GM04504 (cell line): Measurements from ENCODE around the gene F5.
A peak's percentile ranks its signal among the peaks of the same experiment; 100 is the strongest.

Source experiments
- DNase-seq: peaks from one replicate; pipeline ENCODE4 v3.0.0-alpha.2; 2012; ENCODE audit warnings: low read depth

Gene F5

GRCh38 chr1:169588112-169588511 lies 1.8 kb upstream of the F5 start:
- no peak for DNase-seq

DNA sequence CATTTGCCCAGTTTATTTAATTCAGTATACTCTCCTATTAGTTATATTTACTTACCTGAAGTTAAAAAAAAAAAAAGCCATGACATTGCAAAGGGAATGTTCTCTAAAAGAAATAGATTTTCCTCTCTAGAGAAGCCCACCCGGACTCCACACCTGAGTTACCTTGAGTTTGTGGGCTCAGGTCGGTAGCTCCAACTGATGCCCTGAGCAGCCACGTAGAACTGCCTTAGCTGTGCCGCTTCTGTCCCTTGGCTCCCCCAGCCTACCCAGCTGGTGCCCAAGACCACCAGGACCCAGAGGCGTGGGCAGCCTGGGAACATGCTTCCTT lies 250 bp downstream of the F5 start:
- no peak for DNase-seq

DNA sequence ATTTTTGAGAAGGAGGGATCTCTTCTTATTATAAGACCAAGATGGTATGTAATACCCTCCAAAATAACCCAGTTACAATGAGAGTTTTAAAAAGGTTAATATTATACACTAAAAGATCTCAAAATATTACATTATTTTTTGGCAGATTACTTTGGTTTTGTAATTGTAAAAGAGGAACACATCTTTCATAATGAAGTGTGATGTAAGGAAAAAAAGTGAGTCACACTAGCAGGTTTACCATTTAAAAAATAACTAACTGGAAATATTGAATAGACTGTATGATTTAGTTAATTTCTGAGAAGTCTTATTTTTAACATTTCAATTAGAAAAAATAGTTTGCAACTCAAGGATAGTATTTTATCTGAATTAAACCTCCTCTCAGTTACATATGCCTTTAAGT lies 1.1 kb downstream of the F5 start:
- DNase-seq: no peak

GRCh38 chr1:169584483-169585144 lies 1.7 kb downstream of the F5 start:
- DNase-seq: no peak

- no peak for DNase-seq
Measured at GRCh38 chr1:169577981-169578738, 8.1 kb downstream of the F5 start.

DNA sequence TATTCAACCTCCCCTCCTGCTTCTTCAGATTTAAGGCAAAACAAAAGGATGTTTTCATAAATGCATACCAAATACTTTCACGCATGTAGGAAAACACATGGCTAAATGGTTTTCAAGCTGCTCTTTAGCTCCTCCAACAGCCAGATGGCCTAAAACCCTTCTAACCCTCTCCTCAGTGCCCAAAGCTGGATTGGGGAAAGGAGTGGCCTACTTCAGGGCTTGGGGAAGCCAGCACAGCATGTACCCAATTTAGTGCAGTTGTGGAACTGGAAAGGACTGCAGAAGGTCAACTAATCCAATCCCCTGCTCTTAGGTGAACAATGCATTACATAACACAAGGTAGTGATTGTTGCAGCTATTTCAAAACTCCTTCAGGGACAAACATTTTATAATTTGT lies 9.3 kb downstream of the F5 start:
- DNase-seq: no peak

GRCh38 chr1:169576241-169576934 lies 9.9 kb downstream of the F5 start:
- no peak for DNase-seq

GRCh38 chr1:169574336-169574735 lies 11.9 kb downstream of the F5 start:
- no peak for DNase-seq

DNA sequence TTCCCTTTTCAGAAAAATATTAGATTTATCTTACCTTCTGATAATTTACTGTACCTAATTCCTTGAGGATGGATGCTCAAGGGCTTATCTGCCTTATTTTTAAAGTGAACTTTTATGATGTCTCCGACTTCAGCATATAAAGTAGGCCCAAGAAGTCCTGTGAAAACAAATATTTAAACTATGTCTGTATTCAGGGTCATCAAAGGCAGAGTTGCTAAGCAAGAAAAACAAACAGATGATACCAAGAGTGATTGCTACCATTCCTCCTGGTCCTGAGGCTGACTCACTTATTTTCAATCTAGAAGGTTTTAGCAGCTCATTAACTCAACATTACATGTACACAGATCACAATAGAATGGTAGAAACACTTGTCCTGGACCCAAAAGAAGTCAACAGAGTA lies 14.1 kb downstream of the F5 start:
- DNase-seq: no peak

DNA sequence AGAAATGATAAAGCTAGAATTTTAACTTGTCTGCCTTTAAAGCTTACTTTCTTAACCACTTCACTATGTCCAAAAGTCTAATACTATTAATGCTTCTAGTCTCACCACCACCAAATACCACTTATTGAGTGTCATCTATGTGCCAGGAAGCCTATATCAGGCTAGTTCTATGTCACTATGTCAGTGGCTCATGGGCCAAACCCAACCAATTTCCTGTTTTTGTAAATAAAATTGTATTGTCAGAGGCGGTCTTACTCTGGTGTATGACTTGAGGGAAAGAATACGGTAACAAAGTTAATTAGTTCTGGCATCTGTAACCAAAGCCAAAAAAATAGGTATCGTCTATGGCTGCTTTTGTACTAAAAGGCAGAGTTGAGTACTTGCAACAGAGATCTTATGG lies 14.8 kb downstream of the F5 start:
- DNase-seq: no peak

DNA sequence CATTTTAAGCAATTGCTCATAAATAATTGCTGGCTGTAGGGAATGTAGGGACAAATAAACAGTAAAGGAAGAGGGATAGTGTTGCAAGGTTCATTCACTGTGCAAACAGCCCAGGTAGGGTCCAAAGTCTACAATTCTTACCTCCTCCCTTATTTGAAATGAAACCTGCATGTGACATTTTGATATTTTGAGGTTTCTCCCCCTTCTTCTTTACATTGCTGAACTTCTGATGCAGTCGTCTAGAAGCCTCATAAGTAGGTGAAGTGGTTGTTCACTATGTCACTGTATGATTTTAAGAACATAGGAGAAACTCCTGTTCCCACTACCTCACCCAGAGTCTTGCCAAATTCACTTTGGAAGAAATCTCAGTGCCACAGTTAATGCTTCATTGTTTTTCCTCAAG lies 16.1 kb downstream of the F5 start:
- DNase-seq: no peak

GRCh38 chr1:169568497-169568896 lies 17.8 kb downstream of the F5 start:
- DNase-seq: no peak

- no peak for DNase-seq
Measured at GRCh38 chr1:169565335-169566271, 20.7 kb downstream of the F5 start.

DNA sequence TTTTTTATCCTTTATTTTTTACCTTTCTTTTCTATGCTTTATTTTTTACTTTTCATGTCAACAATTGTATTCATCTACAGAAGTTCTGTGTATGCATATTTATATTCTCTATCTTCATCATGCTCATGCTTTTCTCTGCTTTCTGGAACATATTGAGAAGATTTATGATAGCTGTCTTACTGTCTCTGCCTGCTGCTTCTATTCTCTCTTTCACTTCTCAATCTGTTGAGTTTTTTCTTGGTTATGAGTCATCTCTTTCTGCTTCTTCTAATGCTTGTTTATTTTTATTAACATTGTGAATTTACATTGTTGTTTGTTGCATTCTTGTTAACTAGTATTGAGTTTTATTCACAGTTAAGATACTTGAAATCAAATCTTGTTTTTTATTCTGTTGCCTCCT lies 22.6 kb downstream of the F5 start:
- no peak for DNase-seq

DNA sequence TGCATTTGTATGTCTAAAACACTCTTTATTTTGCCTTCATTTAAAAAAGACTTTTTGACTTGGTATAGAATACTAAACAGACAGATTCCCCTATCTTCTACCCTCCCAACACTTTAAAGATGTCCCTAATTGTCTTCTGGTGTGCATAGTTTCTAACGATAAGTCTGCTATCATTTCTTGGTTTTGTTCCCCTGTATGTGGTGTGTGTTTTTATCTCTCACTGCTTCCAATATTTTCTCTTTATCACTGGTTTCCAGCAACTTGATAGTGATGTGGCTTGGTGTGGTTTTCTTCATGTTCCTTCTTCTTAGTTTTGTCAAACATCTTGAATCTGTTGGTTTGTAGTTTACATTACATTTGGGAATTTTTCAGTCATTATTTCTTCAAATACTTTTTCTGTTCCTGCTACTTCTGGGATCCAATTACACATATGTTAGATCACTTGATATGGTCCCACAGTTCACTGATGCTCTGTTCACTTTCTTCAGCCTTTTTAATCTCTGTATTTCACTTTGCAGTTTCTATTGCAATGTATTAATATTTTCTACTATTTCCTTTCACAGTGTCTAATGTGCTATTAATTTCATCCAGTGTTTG lies 23.2 kb downstream of the F5 start:
- DNase-seq: no peak

DNA sequence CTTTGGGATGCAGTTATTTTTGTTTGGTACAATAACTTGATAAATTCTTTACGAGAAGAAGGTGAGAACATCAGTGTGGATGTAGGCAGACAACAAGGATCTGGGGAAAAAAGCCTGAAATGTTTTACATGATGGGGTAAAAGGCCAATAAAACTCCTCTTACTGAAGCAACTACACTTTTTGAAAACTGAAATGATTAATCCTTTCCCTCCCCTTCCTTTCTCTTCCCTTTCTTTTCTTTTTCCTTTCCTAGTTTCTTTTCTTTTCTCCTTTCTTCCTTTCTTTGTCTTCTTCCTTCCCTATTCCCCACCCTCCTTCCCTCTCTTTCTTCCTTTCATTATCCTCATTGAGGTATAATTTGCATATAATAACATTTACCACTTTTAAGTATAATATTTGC lies 24.6 kb downstream of the F5 start:
- no peak for DNase-seq

DNA sequence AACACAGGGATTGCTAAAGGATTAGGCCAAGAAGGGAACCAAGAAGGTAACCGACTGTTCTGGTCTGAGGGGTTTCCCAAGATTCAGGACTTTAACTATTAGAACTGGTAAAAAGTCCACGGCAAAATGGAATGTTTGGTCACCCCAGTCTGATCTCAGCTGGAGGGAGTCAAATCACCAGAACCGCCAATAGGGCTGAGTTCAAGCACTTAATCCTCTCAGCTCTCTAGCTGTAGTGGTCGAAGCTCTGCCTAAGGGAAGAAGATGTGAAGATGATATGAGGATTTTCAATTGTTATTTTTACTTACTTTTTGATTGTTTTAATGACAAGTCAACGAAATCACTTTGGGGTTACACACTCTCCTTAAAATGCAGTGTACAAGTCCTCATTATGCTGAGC lies 29.1 kb downstream of the F5 start:
- DNase-seq: no peak

DNA sequence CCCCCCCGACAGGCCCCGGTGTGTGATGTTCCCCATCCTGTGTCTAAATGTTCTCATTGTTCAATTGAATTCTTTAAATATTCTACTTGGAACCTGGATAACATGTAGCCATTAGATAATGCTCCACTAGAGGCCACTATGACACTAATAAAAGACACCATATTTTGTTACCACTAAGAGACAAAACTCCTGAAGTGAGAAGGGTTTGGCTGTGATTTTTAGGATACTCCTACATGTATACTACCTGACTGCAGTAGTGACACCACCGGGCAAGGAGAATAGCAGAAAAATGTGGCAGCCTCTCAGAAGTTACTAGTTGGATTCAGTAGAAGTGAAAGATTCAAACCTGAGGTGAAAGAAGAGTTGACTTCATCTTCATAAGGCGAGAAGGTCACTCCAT lies 36.0 kb downstream of the F5 start:
- DNase-seq: no peak

DNA sequence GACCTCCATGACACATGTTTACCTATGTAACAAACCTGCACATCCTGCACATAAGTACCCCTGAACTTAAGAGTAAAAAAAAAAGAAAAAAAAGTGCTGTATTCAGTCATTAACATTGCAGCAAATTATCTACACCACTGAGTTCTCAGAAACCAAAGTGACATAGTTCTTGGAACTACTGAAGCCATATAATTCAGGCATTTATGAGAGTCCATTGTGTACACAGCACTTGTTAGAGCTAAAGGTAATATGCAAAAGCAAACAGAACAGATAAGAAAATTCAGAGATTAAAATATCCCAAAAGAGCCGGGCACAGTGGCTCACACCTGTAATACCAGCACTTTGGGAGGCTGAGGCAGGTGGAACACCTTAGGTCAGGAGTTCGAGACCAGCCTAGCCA lies 38.0 kb downstream of the F5 start:
- DNase-seq: no peak

DNA sequence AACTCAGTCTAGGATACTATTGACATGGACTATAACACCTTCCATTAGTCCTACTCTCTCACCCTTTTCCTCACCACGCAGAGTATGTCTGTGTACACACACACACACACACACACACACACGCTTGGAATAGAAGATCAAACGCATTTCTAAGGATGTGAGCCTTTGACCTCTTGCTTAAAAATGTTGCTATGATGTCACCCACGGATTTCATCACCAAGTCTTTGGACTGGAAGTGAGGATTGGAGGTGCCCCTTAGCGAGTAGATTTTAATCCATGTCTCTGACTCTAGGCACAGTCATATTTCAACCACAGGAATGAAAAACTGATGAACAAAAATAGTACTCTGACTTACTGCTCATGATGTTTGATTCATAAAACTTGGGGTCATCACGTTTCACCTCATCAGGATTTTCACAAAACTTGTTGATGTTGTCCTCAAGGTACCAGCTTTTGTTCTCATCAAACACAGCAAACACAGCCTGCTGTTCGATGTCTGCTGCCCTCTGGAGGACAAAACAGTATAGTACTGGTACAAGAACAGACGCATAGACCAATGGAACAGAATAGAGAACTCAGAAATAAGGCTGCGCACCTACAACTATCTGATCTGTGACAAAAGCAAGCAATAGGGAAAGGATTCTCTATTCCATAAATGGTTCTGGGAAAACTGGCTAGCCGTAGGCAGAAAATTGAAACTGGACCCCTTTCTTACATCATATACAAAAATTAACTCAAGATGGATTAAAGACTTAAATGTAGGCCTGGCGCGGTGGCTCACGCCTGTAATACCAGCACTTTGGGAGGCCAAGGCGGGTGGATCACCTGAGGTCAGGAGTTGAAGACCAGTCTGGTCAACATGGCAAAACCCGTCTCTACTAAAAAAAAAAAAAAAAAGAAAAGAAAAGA lies 39.9 kb downstream of the F5 start:
- peak; percentile 54 for DNase-seq

GRCh38 chr1:169545472-169545871 lies 40.8 kb downstream of the F5 start:
- DNase-seq: no peak
